Hematopoietic multipotent progenitor cell treated with erythropoietin and hydrocortisone succinate and interleukin-3 and kit ligand, for 4 days (in vitro differentiated cells): ENCODE data around the gene TMEM165.
A peak's percentile ranks its signal among the peaks of the same experiment; 100 is the strongest.

Source experiments
- DNase-seq: peaks from one replicate; pipeline ENCODE4 v3.0.0-alpha.2; 2015

TMEM165 gene

DNA sequence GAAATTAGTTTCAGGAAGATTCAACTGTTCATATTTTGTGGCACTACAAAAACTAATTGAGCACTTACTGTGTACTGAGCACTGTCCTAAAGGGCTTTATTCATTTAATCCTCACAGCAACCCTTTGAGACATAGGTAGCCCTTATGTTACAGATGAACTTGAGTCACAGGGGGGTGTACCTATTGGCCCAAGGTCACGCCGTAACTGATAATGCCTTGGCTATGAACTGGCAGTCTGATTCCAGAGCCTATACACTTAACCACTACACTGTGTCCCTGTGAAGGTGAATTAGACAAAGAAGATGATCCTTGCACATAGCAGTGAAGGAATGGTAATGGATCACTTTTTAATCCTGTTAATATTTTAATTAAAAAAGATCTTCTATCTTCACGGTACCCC, 12.0 kb downstream of the TMEM165 start:
- no peak for DNase-seq

GRCh38 chr4:55409468-55410171, 13.9 kb downstream of the TMEM165 start:
- peak; percentile 63 for DNase-seq

DNA sequence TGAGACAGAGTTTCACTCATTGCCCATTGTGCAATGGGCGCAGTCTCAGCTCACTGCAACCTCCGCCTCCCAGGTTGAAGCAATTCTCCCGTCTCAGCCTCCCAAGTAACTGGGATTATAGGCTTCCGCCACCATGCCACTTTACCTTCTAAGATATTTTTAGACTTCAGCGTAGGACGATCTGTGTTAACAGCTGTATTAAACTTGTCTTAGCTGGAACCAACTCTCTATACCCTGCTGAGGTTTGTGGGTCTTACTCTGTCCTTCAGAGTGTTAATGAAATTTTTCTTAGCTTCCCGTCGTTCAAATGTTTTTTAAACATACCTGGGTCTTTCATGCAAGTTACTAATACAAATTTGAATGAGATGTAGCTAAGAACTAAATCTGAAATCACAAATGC, 14.7 kb downstream of the TMEM165 start:
- DNase-seq: no peak

- DNase-seq: no peak
Measured at GRCh38 chr4:55411621-55412020, 15.9 kb downstream of the TMEM165 start.

- no peak for DNase-seq
Measured at GRCh38 chr4:55416176-55416575, 20.4 kb downstream of the TMEM165 start.

- no peak for DNase-seq
Measured at GRCh38 chr4:55424791-55425190, 29.0 kb downstream of the TMEM165 start.

DNA sequence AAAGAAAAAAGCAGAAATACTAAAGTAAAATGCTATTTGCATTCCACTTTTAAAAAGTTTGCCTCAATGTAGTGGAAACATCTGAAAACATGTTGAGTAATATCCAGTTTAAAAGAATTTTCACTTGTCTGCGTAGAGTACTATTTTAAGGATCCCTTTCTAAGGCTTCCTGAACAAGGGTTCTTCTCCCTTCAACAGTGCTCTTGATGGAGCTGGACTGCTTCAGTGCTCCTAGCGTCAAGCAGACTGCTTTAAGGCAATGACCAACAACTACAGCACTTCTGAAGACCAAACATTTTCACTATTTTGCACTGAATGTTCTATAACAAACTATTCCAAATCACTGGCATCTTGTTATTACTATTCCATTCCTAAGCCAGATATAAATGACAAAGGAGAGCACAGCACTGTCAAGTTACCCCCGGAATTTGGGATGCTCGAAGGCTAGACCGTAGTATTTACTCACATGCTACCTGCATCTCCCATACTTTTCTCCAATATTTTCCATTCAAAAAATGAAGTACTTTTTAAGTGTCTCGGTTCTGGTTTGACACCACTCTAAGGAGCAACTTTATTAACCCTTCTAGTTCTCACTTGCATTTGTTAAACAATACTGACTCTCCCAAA, 36.1 kb downstream of the TMEM165 start:
- DNase-seq: no peak

DNA sequence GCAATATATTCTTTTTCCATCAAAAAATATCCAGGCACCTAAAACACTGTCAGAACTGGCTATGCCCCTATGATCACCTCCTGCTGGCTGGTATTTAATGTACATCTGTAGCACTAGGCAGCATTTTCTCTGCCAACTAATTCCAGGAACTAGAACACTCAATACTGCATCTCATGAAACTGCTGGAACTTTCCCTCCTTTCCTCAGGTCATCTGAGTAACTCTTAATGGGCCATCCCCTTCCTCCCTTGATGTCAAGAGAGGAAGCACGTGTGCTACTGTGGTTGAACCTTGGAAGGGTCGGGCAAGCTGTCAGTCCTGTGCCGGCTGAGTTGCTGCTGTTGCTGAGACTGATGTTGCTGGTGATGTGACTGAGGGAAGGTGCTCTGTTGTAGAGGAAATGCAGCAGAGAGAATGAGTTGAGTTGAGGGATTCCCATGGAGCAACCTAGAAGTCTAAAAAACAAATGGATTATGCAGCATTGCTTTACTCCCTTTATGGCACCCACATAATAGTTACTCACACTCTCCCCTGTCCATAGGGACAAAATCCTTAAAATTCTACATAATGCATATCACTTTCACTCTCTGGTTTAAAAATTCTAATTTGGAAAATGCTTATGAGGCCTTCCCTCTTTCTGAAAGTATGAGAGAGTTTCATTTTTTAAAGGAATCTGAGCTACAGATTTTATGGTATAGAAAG, 39.5 kb downstream of the TMEM165 start:
- peak; percentile 54 for DNase-seq

DNA sequence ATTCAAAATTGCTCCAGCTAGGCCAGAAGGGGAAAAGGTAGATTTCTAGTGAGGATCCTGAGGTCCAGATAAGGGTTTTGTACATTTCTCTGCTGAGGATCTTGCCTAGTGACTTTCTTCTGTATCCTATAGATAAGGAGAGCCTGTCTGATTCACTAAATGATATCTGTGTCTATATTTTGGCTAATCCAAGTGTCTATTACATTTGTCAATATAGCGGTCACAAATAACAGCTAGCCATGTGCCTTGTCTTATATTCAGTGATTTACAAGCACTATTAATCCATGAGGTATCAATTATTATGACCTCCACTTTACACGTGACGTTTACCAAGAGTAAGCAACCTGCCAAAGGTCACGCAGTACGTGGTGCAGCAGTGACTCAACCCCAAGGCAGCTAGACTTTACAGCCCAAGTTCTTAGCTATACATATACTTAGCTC, 41.6 kb downstream of the TMEM165 start:
- DNase-seq: peak; percentile 20

DNA sequence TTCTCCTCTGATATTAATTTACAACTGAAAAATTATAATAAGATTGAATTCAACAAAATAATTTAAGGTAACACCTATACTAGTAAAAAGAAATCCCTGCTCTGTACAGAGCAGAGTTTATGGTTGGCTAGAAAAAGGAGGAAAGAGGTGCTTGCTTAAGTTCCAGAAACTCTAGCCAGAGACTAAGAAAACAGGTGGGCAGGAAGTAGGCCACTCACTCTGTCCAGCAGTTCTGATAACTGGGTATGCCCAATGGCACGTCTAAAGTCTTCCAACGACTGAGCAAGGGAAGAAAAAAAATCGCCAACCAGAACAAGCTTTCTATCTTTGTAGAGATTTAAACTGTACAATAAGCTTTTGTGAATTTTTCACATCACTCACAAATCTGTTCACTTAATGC, 42.1 kb downstream of the TMEM165 start:
- no peak for DNase-seq

GRCh38 chr4:55438314-55438713, 42.6 kb downstream of the TMEM165 start:
- no peak for DNase-seq

- DNase-seq: no peak
Measured at GRCh38 chr4:55439023-55439422, 43.3 kb downstream of the TMEM165 start.

- no peak for DNase-seq
Measured at GRCh38 chr4:55440786-55441185, 45.0 kb downstream of the TMEM165 start.

- no peak for DNase-seq
Measured at GRCh38 chr4:55442541-55442940, 46.8 kb downstream of the TMEM165 start.

- DNase-seq: peak; percentile 42
Measured at GRCh38 chr4:55444827-55445226, 49.1 kb downstream of the TMEM165 start.

DNA sequence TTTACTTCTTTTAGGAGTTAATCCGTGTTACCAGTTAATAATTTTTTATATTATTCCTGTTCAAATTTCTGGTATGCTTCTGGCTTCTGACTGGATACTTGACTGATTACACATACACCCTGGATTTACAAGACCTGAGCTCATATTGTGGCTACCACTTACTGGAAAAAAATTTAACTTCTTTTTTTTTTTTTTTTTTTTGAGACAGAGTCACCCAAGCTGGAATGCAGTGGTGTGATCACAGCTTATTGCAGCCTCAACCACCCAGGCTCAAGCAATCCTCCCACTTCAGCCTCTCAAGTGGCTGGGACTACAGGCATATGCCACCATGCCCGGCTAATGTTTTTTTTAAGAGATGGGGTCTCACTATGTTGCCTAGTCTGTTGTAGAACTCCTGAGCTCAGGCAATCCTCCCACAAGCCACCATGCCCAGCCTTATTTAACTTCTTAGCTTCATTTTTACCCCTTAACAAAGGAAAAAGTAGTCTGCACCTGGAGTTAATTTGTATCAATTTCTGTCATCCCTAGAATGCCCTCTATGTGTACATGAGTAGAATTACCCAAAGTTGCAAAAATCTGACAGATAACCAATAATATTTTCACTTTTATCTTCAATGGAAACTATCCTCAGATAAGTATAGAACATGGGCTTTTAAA, 50.3 kb downstream of the TMEM165 start:
- DNase-seq: peak; percentile 20

DNA sequence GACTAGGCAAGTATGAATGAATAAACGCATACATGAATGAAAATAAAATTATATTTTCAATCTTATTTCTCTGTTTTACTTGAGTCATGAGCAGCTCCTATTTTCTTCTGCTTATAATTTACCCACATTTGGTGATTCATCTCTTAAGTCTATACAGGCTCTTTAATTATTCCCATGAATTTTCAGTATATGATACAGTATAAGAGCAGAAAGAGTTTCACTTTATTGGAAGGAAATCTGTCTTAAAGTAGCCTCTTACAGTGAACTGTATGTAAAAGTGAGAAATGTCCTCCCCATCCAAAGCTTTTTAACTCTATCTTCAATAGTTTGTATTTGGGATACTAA, 50.8 kb downstream of the TMEM165 start:
- DNase-seq: no peak

- DNase-seq: no peak
Measured at GRCh38 chr4:55447108-55447708, 51.5 kb downstream of the TMEM165 start.

- DNase-seq: no peak
Measured at GRCh38 chr4:55447831-55448230, 52.1 kb downstream of the TMEM165 start.

DNA sequence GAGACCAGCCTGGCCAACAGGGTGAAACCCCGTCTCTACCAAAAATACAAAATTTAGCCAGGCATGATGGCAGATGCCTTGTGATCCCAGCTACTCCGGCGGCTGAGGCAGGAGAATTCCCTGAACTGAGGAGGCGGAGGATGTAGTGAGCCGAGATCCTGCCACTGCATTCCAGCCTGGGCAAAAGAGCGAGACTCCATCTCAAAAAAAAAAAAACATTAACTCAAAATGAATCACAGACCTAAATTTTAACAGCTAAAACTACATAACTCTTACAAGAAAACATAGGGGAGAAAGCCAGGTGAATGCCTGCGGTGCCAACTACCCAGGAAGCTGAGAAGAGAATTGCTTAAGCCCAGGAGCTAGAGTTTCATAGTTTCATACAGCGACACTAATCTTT, 54.8 kb downstream of the TMEM165 start:
- DNase-seq: no peak

DNA sequence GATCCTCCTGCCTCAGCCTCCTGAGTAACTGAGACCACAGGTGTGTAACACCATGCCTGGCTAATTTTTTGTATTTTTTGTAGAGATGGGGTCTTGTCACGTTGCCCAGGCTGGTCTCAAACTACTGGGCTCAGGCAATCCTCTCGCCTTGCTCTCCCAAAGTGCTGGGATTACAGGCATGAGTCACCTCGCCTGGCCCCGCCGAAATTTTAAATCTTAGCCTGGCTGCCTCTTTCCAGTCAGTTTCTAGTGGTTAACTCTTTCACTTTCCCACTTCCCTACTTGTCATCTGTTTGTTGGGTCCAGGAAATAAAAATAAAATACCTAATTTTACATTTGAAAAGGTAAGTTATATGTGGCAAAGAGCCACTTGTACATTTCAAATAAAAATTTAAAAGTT, 62.4 kb downstream of the TMEM165 start:
- DNase-seq: no peak

DNA sequence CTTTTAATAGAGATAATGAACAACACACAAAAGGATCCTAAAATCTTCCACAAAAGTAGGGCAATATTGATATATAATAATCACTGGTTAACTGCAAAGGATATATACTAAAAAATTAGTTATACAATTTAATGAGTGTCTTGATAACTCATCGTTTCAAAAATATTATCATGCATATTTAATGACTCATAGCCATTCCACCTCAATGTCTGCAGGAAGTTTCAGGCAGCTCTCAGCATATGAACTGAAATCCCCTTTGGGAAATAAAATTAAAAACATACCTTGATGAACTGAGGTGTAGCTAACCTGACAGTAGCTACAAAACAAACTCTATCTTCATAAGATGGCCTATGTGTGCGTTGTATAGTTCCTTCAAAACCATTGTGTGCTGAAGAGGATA, 62.9 kb downstream of the TMEM165 start:
- DNase-seq: no peak

DNA sequence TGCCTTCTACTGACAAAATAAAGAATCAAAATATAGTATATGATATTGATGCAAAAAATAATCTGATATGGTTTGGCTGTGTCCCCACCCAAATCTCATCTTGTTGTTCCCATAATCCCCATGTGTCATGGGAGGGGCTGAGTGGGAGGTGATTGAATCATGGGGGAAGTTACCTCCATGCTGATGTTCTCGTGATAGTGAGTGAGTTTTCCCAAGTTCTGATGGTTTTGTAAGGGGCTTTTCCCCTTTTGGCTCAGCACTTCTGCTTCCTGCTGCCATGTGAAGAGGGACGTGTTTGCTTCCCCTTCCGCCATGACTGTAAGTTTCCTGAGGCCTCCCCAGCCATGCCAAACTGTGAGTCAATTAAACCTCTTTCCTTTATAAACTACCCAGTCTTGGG, 70.2 kb downstream of the TMEM165 start:
- no peak for DNase-seq
